Muscle layer of duodenum (tissue), 2 donors: ENCODE measurements around the gene SLC6A8.
"Not testable (repeated sequence)": the region's sequence is repeated elsewhere in the genome, so short reads cannot be mapped to it uniquely, and the experiment has no call there.

Experiments
- H3K27ac ChIP-seq: one replicate; pipeline ENCODE4 v1.7.0; 2013; ENCODE audit warnings: mild to moderate bottlenecking, low read length
- H3K27me3 ChIP-seq: one replicate; pipeline ENCODE4 v1.7.0; 2013; ENCODE audit warnings: low read depth, mild to moderate bottlenecking, control low read depth, low read length
- H3K36me3 ChIP-seq, 2 donors: one replicate each; pipeline ENCODE4 v1.7.0; 2013; ENCODE audit warnings: low read length in 2 of 2, control low read depth in 1 of 2, mild to moderate bottlenecking in 1 of 2; ENCODE audit not compliant: insufficient read depth in 2 of 2, control insufficient read depth in 1 of 2
- H3K4me1 ChIP-seq, 2 donors: one replicate each; pipeline ENCODE4 v1.7.0; 2013; ENCODE audit warnings: low read length in 2 of 2, mild to moderate bottlenecking in 2 of 2, control low read depth in 1 of 2, moderate library complexity in 1 of 2; ENCODE audit not compliant: insufficient read depth in 2 of 2, control insufficient read depth in 1 of 2
- H3K4me3 ChIP-seq, 2 donors: one replicate each; pipeline ENCODE4 v1.7.0; 2013; ENCODE audit warnings: low read length in 2 of 2, low read depth in 1 of 2, mild to moderate bottlenecking in 1 of 2
- H3K9me3 ChIP-seq, 2 donors: one replicate each; pipeline ENCODE4 v1.7.0; 2013; ENCODE audit warnings: low read length in 2 of 2, control low read depth in 1 of 2, mild to moderate bottlenecking in 1 of 2; ENCODE audit not compliant: control insufficient read depth in 1 of 2
- donor health status: healthy.

Gene SLC6A8

DNA sequence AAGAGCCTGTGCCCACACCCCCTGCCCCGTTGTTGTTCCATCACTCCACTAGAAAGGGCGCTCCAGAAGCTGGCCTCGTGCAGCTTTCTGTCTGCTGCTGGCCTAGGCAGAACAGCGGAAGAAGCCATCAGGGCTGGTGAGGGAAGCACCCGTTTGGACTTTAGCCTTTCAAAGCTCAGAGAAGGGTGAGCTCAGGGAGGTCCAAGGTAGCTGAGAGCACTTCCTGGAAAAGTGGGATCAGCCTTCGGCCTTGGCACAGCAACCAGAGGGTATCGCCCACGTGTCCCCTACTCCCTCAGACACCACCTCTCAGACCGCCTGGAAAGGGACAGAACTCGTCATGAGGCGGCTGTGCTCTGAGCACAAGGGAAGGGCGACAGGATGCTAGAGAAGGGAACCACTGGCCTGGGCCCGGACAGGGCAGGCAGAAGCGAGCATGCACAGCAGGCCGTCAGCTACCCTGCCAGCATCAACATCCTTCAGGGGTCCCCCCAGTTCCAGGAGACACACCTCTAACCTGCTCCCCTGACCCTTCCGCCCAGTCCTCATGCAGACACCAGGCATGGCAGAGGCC, 11.6 kb downstream of the SLC6A8 start:
- H3K4me3 ChIP-seq, H3K27ac ChIP-seq, H3K27me3 ChIP-seq, H3K9me3 ChIP-seq, H3K36me3 ChIP-seq: not testable (repeated sequence)
- peaks cover 0 to 13% of the 10 kb centered on the region in 2 donors for H3K4me1 ChIP-seq

DNA sequence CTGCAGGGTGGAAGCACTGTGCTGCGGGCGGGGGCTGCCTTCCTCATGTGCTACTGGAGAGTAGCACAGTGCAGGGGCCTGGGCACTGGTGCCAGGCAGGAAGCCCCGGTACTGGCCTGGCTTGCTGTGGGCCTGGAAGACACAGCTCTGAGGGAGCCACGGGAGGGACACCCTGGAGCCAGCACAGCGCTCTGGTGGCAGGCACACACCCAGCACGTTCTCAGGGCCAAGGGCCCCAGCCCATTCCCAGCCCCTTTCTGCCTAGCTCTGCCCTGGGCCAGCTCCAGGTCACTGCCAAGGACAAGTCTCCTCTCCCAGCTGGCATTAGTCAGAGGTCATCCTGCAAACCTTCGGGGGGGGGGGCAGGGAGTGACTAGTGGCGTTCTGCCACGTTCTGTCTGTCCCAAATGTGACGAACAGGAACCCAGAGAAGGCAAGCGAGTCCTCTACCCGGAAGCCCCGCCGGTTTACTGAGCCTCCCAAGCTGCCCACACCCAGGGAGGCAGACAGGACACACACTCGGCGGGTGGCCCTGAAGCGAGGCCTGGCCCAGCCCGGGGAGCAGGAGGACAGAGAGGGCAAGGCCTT, 12.2 kb downstream of the SLC6A8 start:
- H3K36me3 ChIP-seq, H3K27me3 ChIP-seq, H3K27ac ChIP-seq, H3K9me3 ChIP-seq, H3K4me3 ChIP-seq: not testable (repeated sequence)
- peaks cover 0 to 13% of the 10 kb centered on the region in 2 donors for H3K4me1 ChIP-seq

DNA sequence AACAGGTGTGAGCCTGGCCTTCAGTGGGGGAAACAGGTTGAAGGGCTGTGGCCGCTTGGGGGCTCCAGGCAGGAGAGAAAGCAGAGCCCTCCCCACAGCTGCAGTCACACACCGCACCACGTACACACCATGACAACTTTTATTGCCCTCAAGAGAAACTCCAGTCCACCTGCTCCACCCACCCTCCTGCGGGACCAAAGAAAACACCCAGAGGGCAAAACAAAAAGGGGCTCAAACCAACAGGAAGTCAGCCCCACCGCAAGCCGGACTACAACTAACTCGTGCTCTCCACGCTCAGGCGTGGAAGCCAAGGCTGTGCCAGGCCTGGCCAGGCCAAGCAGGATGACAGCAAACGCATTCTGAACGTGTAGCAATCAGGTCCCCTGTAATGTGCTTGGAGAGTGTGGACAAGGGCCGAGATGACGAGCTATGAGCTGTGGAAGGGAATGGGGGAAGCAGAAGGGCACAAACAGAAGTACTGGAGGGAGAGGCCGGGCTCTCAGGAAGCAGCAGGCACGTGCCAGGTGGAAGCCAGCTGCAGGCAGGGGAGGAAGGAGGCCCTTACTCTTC, 12.7 kb downstream of the SLC6A8 start:
- H3K27me3 ChIP-seq: no peaks in the 10 kb centered on the region
- H3K9me3 ChIP-seq: no peaks in the 10 kb centered on the region
- H3K4me1 ChIP-seq: peaks cover 0 to 13% of the 10 kb centered on the region in 2 donors
- H3K4me3 ChIP-seq: no peak overlapping the region
- peaks cover 0 to 8% of the 10 kb centered on the region in 2 donors for H3K36me3 ChIP-seq
- no peak overlapping the region for H3K27ac ChIP-seq

DNA sequence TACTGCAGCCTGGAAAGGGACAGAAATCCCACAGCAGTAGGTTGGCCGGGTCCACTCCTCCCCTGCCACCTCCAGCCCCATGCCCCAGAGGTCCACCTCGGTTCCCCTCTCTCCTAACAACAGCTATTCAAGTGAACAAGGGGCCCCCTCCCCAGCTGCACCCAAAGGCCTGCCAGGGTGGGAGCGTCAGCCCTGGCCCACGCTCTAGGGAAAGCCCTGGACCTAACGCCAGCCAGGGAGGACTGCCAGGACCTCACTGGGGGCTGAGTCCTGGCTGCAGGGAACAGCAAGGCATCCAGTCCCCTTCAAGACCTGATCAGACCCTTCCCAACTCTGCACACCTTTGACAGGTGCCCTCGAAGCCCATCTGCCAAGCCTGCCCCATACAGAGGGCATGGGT, 13.2 kb downstream of the SLC6A8 start:
- Histone ChIP-seq H3K9me3 (no peaks in the 10 kb centered on the region), H3K4me3 (no peak overlapping the region), H3K36me3 (peaks cover 0 to 8% of the 10 kb centered on the region in 2 donors), H3K27ac (no peak overlapping the region), H3K27me3 (no peaks in the 10 kb centered on the region), H3K4me1 (peaks cover 0 to 13% of the 10 kb centered on the region in 2 donors)

DNA sequence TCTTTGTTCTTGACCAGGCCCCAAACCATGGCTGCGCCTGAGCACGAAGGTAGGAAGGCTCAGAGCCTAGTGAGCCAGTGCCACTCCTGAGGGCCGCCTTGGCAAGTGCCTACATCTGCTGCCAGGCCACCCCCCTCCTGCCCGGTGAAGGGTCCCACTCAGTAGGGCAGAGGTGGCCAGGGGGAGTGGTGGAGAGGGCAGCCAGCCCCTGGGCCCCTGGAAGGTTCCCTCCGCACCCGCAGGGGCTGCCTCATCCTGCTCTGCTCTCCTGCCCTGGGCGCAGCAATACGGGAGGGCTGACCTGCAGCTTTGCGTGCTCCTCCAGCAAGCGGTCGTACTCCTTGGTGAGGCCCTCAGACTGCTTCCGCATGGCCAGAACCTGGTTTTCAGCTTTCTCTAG, 14.0 kb downstream of the SLC6A8 start:
- Histone ChIP-seq H3K9me3 (no peaks in the 10 kb centered on the region), H3K27me3 (no peaks in the 10 kb centered on the region), H3K4me1 (peaks cover 0 to 13% of the 10 kb centered on the region in 2 donors), H3K36me3 (peaks cover 0 to 8% of the 10 kb centered on the region in 2 donors), H3K27ac (no peak overlapping the region), H3K4me3 (no peak overlapping the region)

DNA sequence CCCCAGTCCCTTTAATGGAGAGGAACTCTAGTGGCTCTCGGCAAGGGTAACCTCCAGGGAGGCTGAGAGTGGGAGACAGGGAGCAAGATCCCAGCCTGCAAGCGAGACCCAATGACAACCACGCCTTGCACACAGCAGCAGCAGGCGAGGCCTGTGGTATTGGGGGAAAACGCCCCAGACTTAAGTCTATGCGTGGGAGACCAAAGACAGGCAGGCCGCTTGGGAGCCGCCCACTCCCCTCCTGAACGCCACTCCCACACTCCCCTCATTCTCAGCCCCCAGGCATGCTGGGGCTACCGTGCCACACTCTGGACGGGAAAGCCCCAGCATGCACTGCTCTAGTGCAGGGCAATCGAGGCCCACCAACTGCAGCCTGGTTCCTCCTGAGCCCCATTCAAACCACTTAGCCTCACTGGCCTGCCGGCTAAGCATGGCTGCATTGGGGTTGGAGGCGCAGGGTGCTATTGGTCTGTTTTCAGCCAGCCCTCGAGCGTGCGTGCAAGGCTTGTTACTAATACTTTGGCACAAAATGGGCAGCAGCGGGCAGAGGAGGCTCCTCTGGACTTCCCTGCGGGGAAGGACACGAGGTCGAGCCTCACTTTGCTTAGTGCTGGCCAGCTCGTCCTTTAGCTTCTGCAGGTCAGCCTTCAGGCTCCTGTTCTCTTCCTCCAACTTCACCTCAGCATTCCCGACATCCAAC, 14.8 kb downstream of the SLC6A8 start:
- H3K27ac ChIP-seq: no peak overlapping the region
- peaks cover 0 to 13% of the 10 kb centered on the region in 2 donors for H3K4me1 ChIP-seq
- no peaks in the 10 kb centered on the region for H3K27me3 ChIP-seq
- H3K36me3 ChIP-seq: peaks cover 0 to 8% of the 10 kb centered on the region in 2 donors
- H3K4me3 ChIP-seq: no peak overlapping the region
- H3K9me3 ChIP-seq: no peaks in the 10 kb centered on the region

DNA sequence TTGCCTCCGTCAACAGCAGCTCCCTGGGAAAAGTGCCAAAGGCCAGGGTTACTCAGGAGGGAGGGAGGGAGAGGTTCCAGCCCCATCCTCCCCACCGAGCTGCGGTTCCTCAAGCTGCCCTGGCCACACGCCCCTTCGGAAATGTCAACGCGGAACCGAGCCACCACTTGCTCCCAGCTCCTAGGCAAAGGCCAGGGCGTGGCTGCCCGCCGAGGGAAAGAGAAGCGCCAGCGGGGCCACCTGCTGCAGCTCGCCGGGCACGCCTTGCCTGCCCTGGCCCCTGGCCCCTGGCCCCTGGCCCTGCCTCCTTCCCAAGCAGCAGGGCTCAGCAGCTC, 15.3 kb downstream of the SLC6A8 start:
- Histone ChIP-seq H3K27ac (no peak overlapping the region), H3K4me1 (peaks cover 0 to 15% of the 10 kb centered on the region in 2 donors), H3K36me3 (peaks cover 0 to 8% of the 10 kb centered on the region in 2 donors), H3K4me3 (no peak overlapping the region), H3K9me3 (no peaks in the 10 kb centered on the region), H3K27me3 (no peaks in the 10 kb centered on the region)

DNA sequence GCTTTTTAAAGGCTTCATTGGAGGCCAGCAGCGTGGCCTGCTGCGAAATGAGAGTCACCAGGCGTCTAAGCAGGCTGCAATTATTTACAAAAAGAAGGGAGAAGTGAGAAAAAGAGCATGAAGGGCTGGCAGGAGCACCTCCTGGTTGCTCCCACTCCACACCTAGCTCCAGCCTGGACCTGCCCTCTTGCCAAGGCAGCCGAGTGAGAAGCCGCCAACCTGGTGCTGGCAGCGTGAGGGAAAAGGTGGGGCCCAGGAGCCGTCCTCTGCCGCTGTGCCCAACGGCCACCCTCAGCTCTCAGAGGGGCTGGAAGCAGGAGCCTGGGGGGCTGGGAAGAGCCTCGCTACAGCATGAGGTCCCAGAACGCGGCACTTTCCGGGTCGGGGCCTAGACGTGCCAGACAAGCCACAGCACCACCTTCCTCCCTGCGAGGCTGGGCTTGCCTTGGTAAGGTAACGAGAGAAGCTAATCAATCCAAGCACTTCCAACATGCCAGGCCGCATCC, 16.3 kb downstream of the SLC6A8 start:
- H3K4me1 ChIP-seq: peaks cover 0 to 18% of the 10 kb centered on the region in 2 donors
- H3K9me3 ChIP-seq: no peaks in the 10 kb centered on the region
- H3K4me3 ChIP-seq: no peak overlapping the region
- peaks cover 0 to 8% of the 10 kb centered on the region in 2 donors for H3K36me3 ChIP-seq
- no peak overlapping the region for H3K27ac ChIP-seq
- H3K27me3 ChIP-seq: no peaks in the 10 kb centered on the region

DNA sequence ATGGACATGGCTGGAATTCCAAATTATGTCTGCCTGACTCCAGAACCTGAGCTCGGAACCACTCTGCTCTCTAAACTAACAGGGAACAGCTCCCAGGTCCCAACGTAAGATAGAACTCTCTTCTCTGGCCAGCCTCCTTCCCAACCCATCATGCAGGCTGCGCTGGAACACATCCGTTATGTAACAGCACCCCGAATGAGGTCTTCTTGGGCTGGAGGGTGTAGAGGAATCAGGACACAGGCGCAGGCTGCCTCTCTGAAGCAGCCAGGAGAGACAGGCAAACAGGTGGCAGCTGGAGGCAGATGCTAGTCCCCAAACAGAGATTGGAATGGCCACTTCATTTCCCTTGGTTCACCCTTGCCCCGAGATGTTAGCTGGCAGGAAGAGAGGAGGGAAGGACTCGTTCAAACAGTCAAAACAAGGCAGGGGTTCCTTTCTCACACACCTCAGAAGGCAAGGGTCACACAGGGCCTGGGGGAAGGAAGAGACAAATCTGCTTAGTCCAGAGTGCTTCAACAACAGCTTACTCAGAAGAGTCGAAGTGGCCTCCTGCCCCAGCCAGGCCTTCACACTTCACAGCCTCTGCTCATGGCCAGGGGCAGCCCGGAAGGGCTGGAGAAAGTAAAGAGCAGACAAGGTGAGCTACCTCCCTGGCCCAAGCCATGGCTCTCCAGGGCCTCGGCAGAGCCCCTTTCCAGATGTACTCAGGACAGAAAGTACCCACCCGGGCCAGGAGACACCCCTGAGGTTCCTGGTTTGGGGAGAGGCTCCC, 17.1 kb downstream of the SLC6A8 start:
- H3K9me3 ChIP-seq, H3K4me3 ChIP-seq, H3K27me3 ChIP-seq, H3K27ac ChIP-seq: not testable (repeated sequence)
- Histone ChIP-seq H3K36me3 (peaks cover 0 to 10% of the 10 kb centered on the region in 2 donors), H3K4me1 (peaks cover 0 to 18% of the 10 kb centered on the region in 2 donors)

DNA sequence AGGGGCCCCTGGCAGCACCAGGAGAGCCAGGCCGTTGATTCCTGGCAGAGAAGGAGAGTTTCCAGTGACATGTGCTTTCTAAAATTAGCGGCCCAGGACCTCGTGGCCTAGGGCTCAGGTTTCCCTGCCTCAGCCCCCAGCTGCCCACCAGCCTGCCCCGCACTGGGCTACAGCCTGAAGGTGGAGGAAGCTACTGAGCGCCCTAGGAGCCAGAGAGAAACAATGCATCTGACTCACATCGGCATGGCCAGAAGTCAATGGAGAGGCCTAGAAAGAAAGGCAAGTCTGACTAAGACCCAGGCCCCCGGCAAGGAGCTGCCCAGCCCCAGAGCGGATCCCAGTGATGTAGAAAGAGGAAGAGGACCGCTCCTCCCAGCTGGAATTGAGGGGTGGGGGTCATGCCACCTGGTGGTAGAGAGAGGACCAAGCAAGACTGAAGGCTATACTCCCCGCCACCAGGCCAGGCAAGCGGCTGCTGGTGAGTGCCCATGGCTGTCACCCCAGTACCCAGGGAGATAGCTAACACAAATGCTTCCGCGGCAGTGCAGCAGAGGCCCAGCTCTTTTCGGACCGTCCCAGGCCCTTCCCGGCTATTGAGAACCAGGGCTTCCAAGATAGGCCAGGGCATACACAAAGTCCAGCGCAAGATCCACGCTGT, 17.8 kb downstream of the SLC6A8 start:
- H3K36me3 ChIP-seq: peaks cover 0 to 17% of the 10 kb centered on the region in 2 donors
- H3K27me3 ChIP-seq, H3K4me3 ChIP-seq, H3K27ac ChIP-seq, H3K9me3 ChIP-seq: not testable (repeated sequence)
- peaks cover 0 to 18% of the 10 kb centered on the region in 2 donors for H3K4me1 ChIP-seq
